ENCODE results near the gene HMGCS2. TPM values are rescaled to one million over a fixed set of nuclear protein-coding genes. Genes with fewer than 3 reads are reported as not detected.

HMGCS2 gene
- total RNA-seq, 3 donors from 2014 or later, result 135 to 592 (median 270) TPM

DNA sequence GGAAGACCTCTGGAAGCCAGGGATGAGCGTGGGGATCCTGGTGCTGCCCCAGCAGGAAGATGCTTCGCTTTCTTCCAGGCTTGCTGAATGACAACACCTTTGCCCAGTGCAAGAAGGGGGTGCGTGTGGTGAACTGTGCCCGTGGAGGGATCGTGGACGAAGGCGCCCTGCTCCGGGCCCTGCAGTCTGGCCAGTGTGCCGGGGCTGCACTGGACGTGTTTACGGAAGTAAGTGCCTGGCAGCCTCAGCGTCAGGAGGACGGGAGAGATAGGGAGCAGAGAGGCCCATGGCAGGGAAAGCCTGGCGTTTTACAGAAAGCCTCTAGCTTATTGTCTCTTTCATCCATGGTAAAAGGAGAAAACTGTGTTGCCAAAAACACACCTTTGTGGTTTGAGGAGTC is 33.5 kb downstream of the HMGCS2 start:
- H3K4me3 ChIP-seq, result no peak overlapping the region
- intact Hi-C loops (cut with DNase I, micrococcal nuclease), result no loop called here
- DNase-seq (no peak), ATAC-seq (no peak)
- TF ChIP-seq, protein P1, sequence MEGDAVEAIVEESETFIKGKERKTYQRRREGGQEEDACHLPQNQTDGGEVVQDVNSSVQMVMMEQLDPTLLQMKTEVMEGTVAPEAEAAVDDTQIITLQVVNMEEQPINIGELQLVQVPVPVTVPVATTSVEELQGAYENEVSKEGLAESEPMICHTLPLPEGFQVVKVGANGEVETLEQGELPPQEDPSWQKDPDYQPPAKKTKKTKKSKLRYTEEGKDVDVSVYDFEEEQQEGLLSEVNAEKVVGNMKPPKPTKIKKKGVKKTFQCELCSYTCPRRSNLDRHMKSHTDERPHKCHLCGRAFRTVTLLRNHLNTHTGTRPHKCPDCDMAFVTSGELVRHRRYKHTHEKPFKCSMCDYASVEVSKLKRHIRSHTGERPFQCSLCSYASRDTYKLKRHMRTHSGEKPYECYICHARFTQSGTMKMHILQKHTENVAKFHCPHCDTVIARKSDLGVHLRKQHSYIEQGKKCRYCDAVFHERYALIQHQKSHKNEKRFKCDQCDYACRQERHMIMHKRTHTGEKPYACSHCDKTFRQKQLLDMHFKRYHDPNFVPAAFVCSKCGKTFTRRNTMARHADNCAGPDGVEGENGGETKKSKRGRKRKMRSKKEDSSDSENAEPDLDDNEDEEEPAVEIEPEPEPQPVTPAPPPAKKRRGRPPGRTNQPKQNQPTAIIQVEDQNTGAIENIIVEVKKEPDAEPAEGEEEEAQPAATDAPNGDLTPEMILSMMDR (IDR thresholded peaks at IDR 0.05), result no peak
- H3K4me1 ChIP-seq (ENCODE audit: low read depth), result no peaks in the 10 kb centered on the region
- no peaks in the 10 kb centered on the region for H3K9me3 ChIP-seq
- H3K36me3 ChIP-seq (ENCODE audit: low read depth), result no peaks in the 10 kb centered on the region

DNA sequence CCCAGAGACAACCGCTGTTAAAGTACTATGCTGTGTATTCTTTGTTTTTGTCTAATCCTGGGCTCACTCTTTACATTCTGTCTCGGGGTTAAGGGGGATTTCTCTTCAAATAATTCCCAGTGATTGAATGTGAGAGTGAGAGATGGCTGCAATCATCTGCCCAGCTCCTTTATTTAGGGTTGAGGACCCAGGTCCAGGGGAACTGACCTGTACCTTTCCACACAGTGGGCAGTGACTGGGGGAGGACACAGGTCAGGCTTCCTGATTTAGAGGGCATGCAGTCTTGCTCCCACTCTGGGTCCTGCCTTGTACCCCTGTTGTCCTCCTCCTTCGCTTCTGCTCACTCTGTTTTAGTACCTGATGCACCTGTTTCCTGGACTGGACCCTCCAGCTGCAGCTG is 35.0 kb downstream of the HMGCS2 start:
- intact Hi-C loops (cut with DNase I, micrococcal nuclease), result no loop called here
- no peak for ATAC-seq
- Histone ChIP-seq H3K4me3 (no peak overlapping the region), H3K36me3 (ENCODE audit: low read depth) (no peaks in the 10 kb centered on the region), H3K9me3 (no peaks in the 10 kb centered on the region), H3K4me1 (ENCODE audit: low read depth) (no peaks in the 10 kb centered on the region)
- no peak for DNase-seq
- TF ChIP-seq, protein P1 (IDR thresholded peaks at IDR 0.05), result no peak

DNA sequence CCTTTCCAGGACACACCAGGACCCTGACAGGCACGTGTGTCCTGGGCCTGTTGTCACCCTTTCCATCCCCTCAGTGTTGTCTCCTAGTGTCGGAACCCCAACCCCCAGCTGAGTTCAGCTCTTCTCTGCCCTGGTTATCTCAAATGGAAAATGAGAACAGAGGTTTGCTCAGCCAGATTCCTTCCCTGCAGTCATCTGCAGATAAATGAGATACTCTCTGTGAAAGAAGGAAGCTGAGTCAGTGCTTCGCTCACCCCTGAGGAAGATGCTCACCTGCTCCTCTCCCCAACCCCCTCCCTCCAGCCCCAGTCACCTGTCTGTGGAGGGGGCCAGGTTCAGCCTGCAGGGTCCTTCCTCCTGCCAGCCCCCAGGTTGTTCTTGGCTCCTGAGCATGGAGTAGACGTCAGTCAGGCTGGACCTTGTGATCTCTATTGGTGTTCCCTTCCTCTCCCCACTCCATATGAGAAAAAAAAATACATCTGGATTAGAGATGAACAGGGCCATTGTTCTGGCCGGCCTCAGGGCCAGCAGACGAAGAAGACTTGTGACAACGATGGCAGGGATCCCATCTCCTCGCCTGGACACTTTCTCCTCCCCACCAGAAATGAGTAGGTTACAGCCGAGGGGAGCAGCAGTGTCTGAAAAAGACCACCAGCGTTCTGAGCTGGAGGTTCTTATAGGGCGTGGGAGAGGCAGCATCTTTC is 36.1 kb downstream of the HMGCS2 start:
- no peaks in the 10 kb centered on the region for H3K9me3 ChIP-seq
- H3K4me3 ChIP-seq, result no peak overlapping the region
- TF ChIP-seq, protein P1 (IDR thresholded peaks at IDR 0.05), result no peak
- DNase-seq (no peak), ATAC-seq (no peak)
- intact Hi-C loops (cut with DNase I, micrococcal nuclease), result no loop called here
- no peaks in the 10 kb centered on the region for H3K4me1 ChIP-seq (ENCODE audit: low read depth)
- no peaks in the 10 kb centered on the region for H3K36me3 ChIP-seq (ENCODE audit: low read depth)

DNA sequence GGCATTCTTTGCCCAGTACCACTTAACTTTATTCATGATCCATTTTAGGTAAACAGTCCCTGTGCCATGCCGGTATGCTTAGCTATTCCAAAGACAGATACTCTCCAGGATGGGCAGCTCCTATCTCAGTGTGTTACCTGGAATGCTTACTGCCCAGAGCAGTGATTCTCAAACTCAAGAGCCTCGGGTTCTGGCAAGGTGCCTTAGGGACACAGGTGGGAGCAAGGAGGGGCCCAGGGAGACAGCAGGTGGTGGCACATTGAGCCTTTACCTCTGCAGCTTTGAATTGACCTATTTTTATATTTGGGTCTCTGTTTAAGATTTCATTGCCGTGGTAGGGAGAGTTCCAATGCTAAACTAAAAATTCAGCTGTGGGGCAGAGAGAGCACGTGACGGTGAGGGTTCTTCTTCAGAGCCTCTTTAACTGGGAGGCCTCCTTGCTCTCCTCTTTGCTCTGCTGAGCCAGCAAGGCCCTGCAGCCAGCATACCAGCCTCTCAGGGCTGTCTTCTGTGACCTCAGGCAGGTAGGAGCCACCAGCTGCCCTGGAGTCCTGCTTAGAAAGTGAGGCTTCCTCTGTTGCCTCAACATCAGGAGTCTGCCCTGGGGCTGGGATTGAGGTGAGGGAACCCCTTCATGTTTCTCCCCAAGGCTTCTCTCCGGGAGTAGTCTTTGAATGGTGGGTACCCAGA is 36.8 kb downstream of the HMGCS2 start:
- H3K4me1 ChIP-seq (ENCODE audit: low read depth), result no peaks in the 10 kb centered on the region
- H3K9me3 ChIP-seq, result no peaks in the 10 kb centered on the region
- no peak for DNase-seq
- no peak for ATAC-seq
- TF ChIP-seq, protein P1 (IDR thresholded peaks at IDR 0.05), result no peak
- H3K4me3 ChIP-seq, result no peak overlapping the region
- no peaks in the 10 kb centered on the region for H3K36me3 ChIP-seq (ENCODE audit: low read depth)
- intact Hi-C loops (cut with DNase I, micrococcal nuclease), result no loop called here

DNA sequence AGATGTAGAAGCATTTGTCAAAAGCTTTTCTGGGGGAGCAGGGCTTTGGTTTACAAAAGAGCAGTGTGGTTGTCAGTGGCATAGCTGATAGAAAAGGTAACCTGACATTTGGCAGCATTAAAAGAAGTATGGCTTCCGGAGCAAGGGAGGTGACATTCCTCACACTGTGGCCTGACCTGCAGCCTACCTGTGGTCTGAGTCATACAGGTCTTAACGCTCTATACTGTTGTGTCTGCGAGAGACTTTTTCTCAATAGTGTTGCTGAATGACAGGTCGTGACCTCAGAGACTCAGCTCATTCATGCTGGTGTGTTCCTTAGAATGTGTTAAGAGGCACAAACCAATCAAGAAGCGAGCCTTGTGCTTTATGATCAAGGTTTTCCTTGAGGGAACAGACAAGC is 37.6 kb downstream of the HMGCS2 start:
- TF ChIP-seq, protein P1 (IDR thresholded peaks at IDR 0.05), result no peak
- no peaks in the 10 kb centered on the region for H3K9me3 ChIP-seq
- ATAC-seq (no peak), DNase-seq (no peak)
- H3K4me3 ChIP-seq, result no peak overlapping the region
- H3K36me3 ChIP-seq (ENCODE audit: low read depth), result no peaks in the 10 kb centered on the region
- intact Hi-C loops (cut with DNase I, micrococcal nuclease), result no loop called here
- no peaks in the 10 kb centered on the region for H3K4me1 ChIP-seq (ENCODE audit: low read depth)

Measured in mucosa of descending colon (tissue), 3 donors.